Measurements from ENCODE around the gene SLC4A1. TPM values are rescaled to one million over a fixed set of nuclear protein-coding genes. Genes with fewer than 3 reads are reported as not detected.

SLC4A1 gene
- total RNA-seq, 1 donor from 2014 or later: not detected

DNA sequence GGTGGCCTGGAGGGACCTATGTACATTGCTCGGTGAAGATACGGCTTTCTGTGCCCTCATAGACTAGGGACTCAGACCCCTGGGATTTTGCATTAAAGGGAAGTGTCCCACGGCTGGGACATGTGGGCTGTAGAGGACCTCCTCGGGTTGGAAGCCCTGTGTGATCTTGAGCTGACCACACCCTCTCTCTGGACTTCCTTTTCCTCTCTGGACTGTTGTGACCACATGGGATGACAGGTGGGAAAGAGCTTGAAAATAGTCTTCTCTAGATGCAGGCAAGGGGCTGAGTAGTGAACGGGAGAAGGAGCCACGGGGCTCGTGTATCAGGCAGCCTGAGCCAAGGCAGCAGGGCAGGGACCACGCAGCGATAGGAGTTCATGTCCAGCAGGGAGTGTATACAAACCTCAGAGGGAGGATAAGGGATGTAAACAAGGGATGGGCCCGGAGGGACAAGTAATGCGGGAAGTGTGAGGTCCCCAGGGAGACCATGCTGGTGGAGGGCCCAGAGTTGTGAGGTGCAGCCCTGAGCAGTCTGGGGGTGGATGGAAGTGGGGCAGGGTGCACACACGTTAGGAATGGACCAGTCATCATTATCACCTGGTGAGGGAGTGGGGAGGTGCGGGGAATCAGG, 4.5 kb upstream of the SLC4A1 start:
- Mint-ChIP-seq H3K9me3 (ENCODE audit: unreplicated experiment) (peaks cover 9% of the 10 kb centered on the region), H3K27me3 (ENCODE audit: unreplicated experiment) (peaks cover 3% of the 10 kb centered on the region), H3K4me3 (ENCODE audit: unreplicated experiment) (peak overlapping the region; percentile 33), H3K27ac (ENCODE audit: unreplicated experiment) (peak overlapping the region; percentile 28), H3K4me1 (ENCODE audit: low read depth, unreplicated experiment) (peaks cover 17% of the 10 kb centered on the region), H3K36me3 (ENCODE audit: unreplicated experiment) (no peaks in the 10 kb centered on the region)
- no peak for DNase-seq
- TF ChIP-seq, protein P1, sequence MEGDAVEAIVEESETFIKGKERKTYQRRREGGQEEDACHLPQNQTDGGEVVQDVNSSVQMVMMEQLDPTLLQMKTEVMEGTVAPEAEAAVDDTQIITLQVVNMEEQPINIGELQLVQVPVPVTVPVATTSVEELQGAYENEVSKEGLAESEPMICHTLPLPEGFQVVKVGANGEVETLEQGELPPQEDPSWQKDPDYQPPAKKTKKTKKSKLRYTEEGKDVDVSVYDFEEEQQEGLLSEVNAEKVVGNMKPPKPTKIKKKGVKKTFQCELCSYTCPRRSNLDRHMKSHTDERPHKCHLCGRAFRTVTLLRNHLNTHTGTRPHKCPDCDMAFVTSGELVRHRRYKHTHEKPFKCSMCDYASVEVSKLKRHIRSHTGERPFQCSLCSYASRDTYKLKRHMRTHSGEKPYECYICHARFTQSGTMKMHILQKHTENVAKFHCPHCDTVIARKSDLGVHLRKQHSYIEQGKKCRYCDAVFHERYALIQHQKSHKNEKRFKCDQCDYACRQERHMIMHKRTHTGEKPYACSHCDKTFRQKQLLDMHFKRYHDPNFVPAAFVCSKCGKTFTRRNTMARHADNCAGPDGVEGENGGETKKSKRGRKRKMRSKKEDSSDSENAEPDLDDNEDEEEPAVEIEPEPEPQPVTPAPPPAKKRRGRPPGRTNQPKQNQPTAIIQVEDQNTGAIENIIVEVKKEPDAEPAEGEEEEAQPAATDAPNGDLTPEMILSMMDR (IDR thresholded peaks at IDR 0.05; ENCODE audit: partially characterized antibody, unreplicated experiment): no peak

DNA sequence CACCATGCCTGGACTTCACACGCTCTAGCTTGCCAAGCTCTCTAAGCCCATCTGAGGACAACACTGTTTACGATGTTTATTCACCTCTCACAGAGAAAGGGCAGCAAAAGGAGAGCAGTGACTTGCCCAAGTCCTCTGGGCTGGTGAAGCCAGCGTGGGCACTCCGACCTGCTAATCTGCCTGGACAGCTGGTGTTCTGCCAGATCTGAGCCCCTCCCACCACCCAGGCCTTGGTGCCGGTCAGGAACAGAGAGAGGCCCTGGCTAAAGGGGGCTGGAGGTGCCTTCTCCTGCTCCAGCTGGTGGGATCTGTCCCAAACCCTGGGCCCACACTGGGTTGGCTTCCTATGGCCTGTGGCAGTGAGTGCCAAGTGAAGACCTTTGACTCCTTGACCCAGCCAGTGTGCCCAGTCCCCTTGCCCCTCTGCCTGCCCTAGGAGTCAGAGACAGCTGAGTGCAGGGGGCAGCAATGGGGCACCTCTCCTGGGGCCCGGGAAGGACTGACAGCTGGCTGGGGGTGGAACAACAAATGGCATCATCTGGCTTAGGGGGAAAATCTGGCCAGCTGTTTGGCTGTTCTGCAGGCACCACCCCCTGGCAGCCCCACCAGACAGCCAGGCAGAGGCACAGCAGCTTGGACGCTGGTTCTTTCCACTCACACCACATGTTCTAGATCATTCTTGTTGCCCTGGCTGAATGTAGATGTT, 1.8 kb upstream of the SLC4A1 start:
- no peak for DNase-seq
- H3K4me3 Mint-ChIP-seq (ENCODE audit: unreplicated experiment): no peak overlapping the region
- no peaks in the 10 kb centered on the region for H3K36me3 Mint-ChIP-seq (ENCODE audit: unreplicated experiment)
- TF ChIP-seq, protein P1 (IDR thresholded peaks at IDR 0.05; ENCODE audit: partially characterized antibody, unreplicated experiment): no peak
- peaks cover 7% of the 10 kb centered on the region for H3K27me3 Mint-ChIP-seq (ENCODE audit: unreplicated experiment)
- H3K9me3 Mint-ChIP-seq (ENCODE audit: unreplicated experiment): peaks cover 9% of the 10 kb centered on the region
- H3K27ac Mint-ChIP-seq (ENCODE audit: unreplicated experiment): peak overlapping the region; percentile 33
- H3K4me1 Mint-ChIP-seq (ENCODE audit: low read depth, unreplicated experiment): peaks cover 17% of the 10 kb centered on the region

DNA sequence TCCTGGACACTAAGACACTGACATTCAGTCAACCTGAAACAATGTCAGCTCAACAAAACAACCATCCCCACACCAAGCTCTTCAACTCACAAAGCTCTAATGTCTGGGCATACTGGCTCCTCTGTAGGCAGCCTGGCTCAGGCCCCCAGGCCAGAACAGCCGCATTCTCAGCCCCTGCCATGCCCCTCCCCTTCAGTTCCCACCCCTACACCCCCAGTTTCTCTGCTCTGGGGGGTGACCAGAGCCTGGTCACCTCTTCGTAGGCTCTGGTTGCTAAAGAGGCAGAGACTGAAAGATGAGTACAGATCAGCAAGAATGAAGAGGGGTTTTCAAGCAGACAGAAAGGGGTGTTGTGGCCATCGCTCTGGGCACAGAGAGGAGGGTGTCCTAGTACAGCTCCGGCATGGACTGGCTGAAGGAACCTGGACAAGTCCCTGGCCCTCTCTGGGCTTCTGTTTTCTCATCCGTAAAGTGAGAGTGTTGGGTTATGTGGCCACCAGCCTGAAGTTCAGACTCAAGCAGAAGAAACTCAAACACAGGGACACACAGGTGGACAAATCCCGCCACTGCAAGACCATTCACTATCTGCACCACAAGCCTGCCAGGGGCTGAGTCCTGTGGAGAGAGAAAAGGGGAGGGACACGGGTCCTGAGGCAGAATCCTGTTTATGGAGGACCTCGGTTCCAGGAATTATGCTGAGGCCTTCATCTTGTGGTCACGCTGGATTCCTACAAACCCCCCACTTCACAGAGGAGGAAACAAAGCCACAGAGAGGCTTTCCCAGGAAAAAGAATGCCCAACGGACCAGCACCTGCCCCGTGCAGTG, 987 bp upstream of the SLC4A1 start:
- peaks cover 9% of the 10 kb centered on the region for H3K9me3 Mint-ChIP-seq (ENCODE audit: unreplicated experiment)
- no peak overlapping the region for H3K27ac Mint-ChIP-seq (ENCODE audit: unreplicated experiment)
- H3K4me3 Mint-ChIP-seq (ENCODE audit: unreplicated experiment): no peak overlapping the region
- DNase-seq: no peak
- H3K27me3 Mint-ChIP-seq (ENCODE audit: unreplicated experiment): peaks cover 6% of the 10 kb centered on the region
- TF ChIP-seq, protein P1 (IDR thresholded peaks at IDR 0.05; ENCODE audit: partially characterized antibody, unreplicated experiment): no peak
- H3K4me1 Mint-ChIP-seq (ENCODE audit: low read depth, unreplicated experiment): peaks cover 17% of the 10 kb centered on the region
- H3K36me3 Mint-ChIP-seq (ENCODE audit: unreplicated experiment): no peaks in the 10 kb centered on the region

DNA sequence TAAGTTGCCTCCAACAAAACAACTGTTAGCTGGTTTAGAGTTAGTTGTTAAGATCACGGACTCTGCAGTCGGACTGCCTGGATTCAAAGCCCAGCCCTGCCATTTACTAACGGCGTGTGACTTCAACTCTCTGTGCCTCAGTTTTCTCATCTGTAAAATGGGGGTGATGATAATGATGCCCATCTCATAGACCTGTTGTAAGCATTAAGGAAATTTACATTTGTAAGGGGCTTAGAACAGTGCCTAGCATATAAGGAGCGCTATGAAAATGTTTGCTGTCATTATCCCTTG, 825 bp downstream of the SLC4A1 start:
- no peaks in the 10 kb centered on the region for H3K36me3 Mint-ChIP-seq (ENCODE audit: unreplicated experiment)
- H3K4me3 Mint-ChIP-seq (ENCODE audit: unreplicated experiment): no peak overlapping the region
- H3K27me3 Mint-ChIP-seq (ENCODE audit: unreplicated experiment): peaks cover 6% of the 10 kb centered on the region
- peaks cover 7% of the 10 kb centered on the region for H3K9me3 Mint-ChIP-seq (ENCODE audit: unreplicated experiment)
- TF ChIP-seq, protein P1 (IDR thresholded peaks at IDR 0.05; ENCODE audit: partially characterized antibody, unreplicated experiment): no peak
- H3K4me1 Mint-ChIP-seq (ENCODE audit: low read depth, unreplicated experiment): peaks cover 11% of the 10 kb centered on the region
- DNase-seq: no peak
- no peak overlapping the region for H3K27ac Mint-ChIP-seq (ENCODE audit: unreplicated experiment)
